GM12878 (cell line): ENCODE data around the gene CRTC1. TPM values are rescaled to one million over a fixed set of nuclear protein-coding genes. Genes with fewer than 3 reads are reported as not detected.

ENCODE experiments used
- ATAC-seq: fragments of 200-7000 bp; cut with Tn5 transposase; 3 replicates; pipeline ENCODE4 v1.9.1; 2020; ENCODE audit warnings: mild to moderate bottlenecking, moderate library complexity
- BruUV-seq: library from RNA; stranded (reverse); fragments of 400-500 nt; replicated peaks from 2 replicates; lab custom pipeline; 2021; lab: Mats Ljungman, UMichigan
- CTCF ChIA-PET: fragments of 300-600 bp; sonication (Branson Sonifier 250); formaldehyde crosslinking; extraction: SDS; loops from one replicate; lab custom pipeline; 2021; ENCODE audit warnings: inconsistent platforms; lab: Yijun Ruan, JAX
- POLR2A ChIA-PET: fragments of 350-600 bp; formaldehyde crosslinking; extraction: SDS; loops from one replicate; lab custom pipeline; 2021; ENCODE audit warnings: inconsistent platforms; lab: Charles Lee
- RAD21 ChIA-PET: fragments of 300-600 bp; sonication (Branson Sonifier 250); formaldehyde crosslinking; loops from one replicate; lab custom pipeline; 2023; ENCODE audit warnings: antibody characterized with exemption; ENCODE audit not compliant: unreplicated experiment; lab: Charles Lee
- SMC1A ChIA-PET: fragments of 300-600 bp; sonication (Branson Sonifier 250); formaldehyde crosslinking; loops from one replicate; lab custom pipeline; 2023; ENCODE audit not compliant: unreplicated experiment, uncharacterized antibody; lab: Charles Lee
- DNase-seq: peaks from one replicate; pipeline ENCODE4 v3.0.0-alpha.2; 2011; ENCODE audit warnings: low read depth, low spot score
- FAIRE-seq: peaks from 3 replicates; lab custom pipeline; 2011; peaks lifted over from hg19 to GRCh38; lab: Jason Lieb, UNC
- H2AFZ ChIP-seq: 2 replicates; pipeline ENCODE4 v1.6.0; 2011; ENCODE audit warnings: low read depth, low read length, control low read depth; ENCODE audit not compliant: control insufficient read depth
- H3K27ac ChIP-seq: 2 replicates; pipeline ENCODE4 v1.5.1; 2011; ENCODE audit warnings: control low read depth; ENCODE audit not compliant: control insufficient read depth, insufficient read depth
- H3K27me3 ChIP-seq, 2 experiments: replicated peaks in 1 of 2; 2 replicates each; pipeline versions ENCODE4 v1.6.0 to v1.6.1; 2011; ENCODE audit warnings: low read length in 1 of 2; ENCODE audit not compliant: control insufficient read depth in 2 of 2, insufficient read depth in 2 of 2
- H3K36me3 ChIP-seq, 2 experiments: 2 replicates each; pipeline ENCODE4 v1.5.1; 2011; ENCODE audit warnings: low read length in 1 of 2; ENCODE audit not compliant: control insufficient read depth in 2 of 2, insufficient read depth in 2 of 2
- H3K4me1 ChIP-seq: 2 replicates; pipeline ENCODE4 v1.6.1; 2011; ENCODE audit warnings: mild to moderate bottlenecking, low read length, moderate library complexity, mixed read lengths; ENCODE audit not compliant: control insufficient read depth, insufficient read depth
- H3K4me2 ChIP-seq: 2 replicates; pipeline ENCODE4 v1.6.0; 2011; ENCODE audit warnings: control low read depth; ENCODE audit not compliant: control insufficient read depth, insufficient read depth
- H3K4me3 ChIP-seq: fragments of 200-600 bp; sonication (generic); 2 replicates; pipeline ENCODE4 v1.5.1; 2016
- H3K79me2 ChIP-seq: 2 replicates; pipeline ENCODE4 v1.6.0; 2011; ENCODE audit warnings: low read length; ENCODE audit not compliant: control insufficient read depth, insufficient read depth
- H3K9ac ChIP-seq: 2 replicates; pipeline ENCODE4 v1.8.0; 2011; ENCODE audit warnings: low read length, control low read depth, mixed read lengths; ENCODE audit not compliant: control insufficient read depth, insufficient read depth
- H3K9me3 ChIP-seq: replicated peaks from 3 replicates; pipeline ENCODE4 v1.5.1; 2011; ENCODE audit warnings: mild to moderate bottlenecking, low read length; ENCODE audit not compliant: control insufficient read depth, insufficient read depth
- H4K20me1 ChIP-seq: 2 replicates; pipeline ENCODE4 v1.6.0; 2011; ENCODE audit not compliant: control insufficient read depth, insufficient read depth
- ATF3 ChIP-seq: IDR thresholded peaks from 2 replicates; pipeline ENCODE4 v1.6.1; 2011; ENCODE audit warnings: low read depth, mild to moderate bottlenecking, low read length, moderate library complexity, borderline replicate concordance; ENCODE audit errors: extremely low read depth
- BRCA1 ChIP-seq: IDR thresholded peaks from 2 replicates; pipeline ENCODE4 v1.6.1; 2011; ENCODE audit warnings: low read depth, low read length, improper control_type of control experiment
- CREM ChIP-seq: IDR thresholded peaks from 2 replicates; pipeline ENCODE4 v1.6.1; 2014; ENCODE audit warnings: antibody characterized with exemption, low read depth
- HCFC1 ChIP-seq: fragments of 150-350 bp; IDR thresholded peaks from 2 replicates; pipeline ENCODE4 v1.6.1; 2014; ENCODE audit warnings: low read length
- MXI1 ChIP-seq: fragments of 150-350 bp; IDR thresholded peaks from 2 replicates; pipeline ENCODE4 v1.6.1; 2011; ENCODE audit warnings: low read depth, mild to moderate bottlenecking, inconsistent platforms, low read length, improper control_type of control experiment
- NBN ChIP-seq: fragments of 450-650 bp; IDR thresholded peaks from 2 replicates; pipeline ENCODE4 v1.6.1; 2016
- NR2C1 ChIP-seq: fragments of 450-650 bp; IDR thresholded peaks from 2 replicates; pipeline ENCODE4 v1.6.1; 2017; ENCODE audit warnings: antibody characterized with exemption, mild to moderate bottlenecking, moderate library complexity
- NR2C2 ChIP-seq: IDR thresholded peaks from 2 replicates; pipeline ENCODE4 v1.6.1; 2011; ENCODE audit warnings: borderline replicate concordance, low read depth; ENCODE audit not compliant: control insufficient read depth, insufficient read length
- NR2F1 ChIP-seq: fragments of 450-650 bp; conservative IDR thresholded peaks from 2 replicates; pipeline ENCODE4 v1.6.1; 2017; ENCODE audit warnings: mild to moderate bottlenecking
- SP1 ChIP-seq: IDR thresholded peaks from one replicate; pipeline ENCODE4 v1.6.1; 2011; ENCODE audit warnings: low read depth, low read length
- SRF ChIP-seq, 2 experiments: IDR thresholded peaks; 2 replicates each; pipeline ENCODE4 v1.6.1; 2011; ENCODE audit warnings: low read depth in 2 of 2, low read length in 2 of 2, mild to moderate bottlenecking in 1 of 2, moderate library complexity in 1 of 2
- TCF12 ChIP-seq: IDR thresholded peaks from 2 replicates; pipeline ENCODE4 v1.6.1; 2011; ENCODE audit warnings: low read depth, mild to moderate bottlenecking, low read length
- ZNF274 ChIP-seq: IDR thresholded peaks from one replicate; pipeline ENCODE4 v1.8.0; 2011; ENCODE audit not compliant: insufficient read length, insufficient read depth
- WGBS: methylation state at CpG from one replicate; pipeline ENCODE4 v1.1.6; 2016; ENCODE audit warnings: low lambda C conversion rate; ENCODE audit not compliant: insufficient replicate concordance, insufficient coverage; ENCODE audit errors: missing lambda C conversion rate; 5-methylcytosine and 5-hydroxymethylcytosine counted together
- in situ Hi-C: fragments of 300-500 bp; cut with MboI; formaldehyde crosslinking; loops from 9 replicates; pipeline ENCODE4 v1.14.3; 2018; ENCODE audit warnings: mixed read lengths
- intact Hi-C: fragments of 100-400 bp; cut with micrococcal nuclease; formaldehyde crosslinking; loops from one replicate; pipeline ENCODE4 v1.14.2; 2022; ENCODE audit not compliant: unreplicated experiment
- polyA plus RNA-seq, 11 experiments: library from polyadenylated mRNA; depleted of rRNA in 4 of 11; unstranded in 6 of 11; stranded (reverse) in 5 of 11; fragments of >200 nt; fragmentation: Nextera tagmentation in 4 of 11; fragmentation: Illumina TruSeq in 1 of 11; extraction: Ambion mirVana in 4 of 11; extraction: Trizol in 1 of 11; gene quantifications; 1 replicate in 1 of 11; 2 replicates in 10 of 11; pipeline versions ENCODE4 v1.2.1 to v1.2.3, GENCODE V29; 2011 to 2016; ENCODE audit warnings: inconsistent platforms in 2 of 11, missing spikeins in 2 of 11, low read depth in 1 of 11
- total RNA-seq, 4 experiments: library from RNA; depleted of rRNA in 3 of 4; stranded (reverse); fragments of >200 nt in 3 of 4; fragmentation: Illumina TruSeq in 1 of 4; extraction: Trizol in 1 of 4; gene quantifications; 2 replicates each; pipeline versions ENCODE4 v1.2.1 to v1.2.3, GENCODE V29; 2013 to 2021

Gene CRTC1
- total and polyA plus RNA-seq, 10 of the 15 experiments (the other 5 are each of a cell fraction or from before 2014, with no cell fraction given): 0.02 to 4.6 (median 1.1) TPM; not detected in 1

GRCh38 chr19:18788529-18789421 is 105.3 kb downstream of the CRTC1 start:
- RAD21 ChIA-PET: no interaction called here
- H2AFZ ChIP-seq: no peak overlapping the region
- H4K20me1 ChIP-seq: no peaks in the 10 kb centered on the region
- WGBS: 43% methylated on average over 64 of the region's 68 CpGs
- TF ChIP-seq HCFC1: no peak
- no peak for TF ChIP-seq NR2F1
- TF ChIP-seq ATF3: no peak
- no peak for TF ChIP-seq ZNF274
- no peak for TF ChIP-seq SRF (IDR thresholded peaks at IDR 0.05; ENCODE audit: low read depth in 2 of 2, low read length in 2 of 2)
- TF ChIP-seq NBN: no peak
- TF ChIP-seq, all 136 proteins: peak for 0
- ATAC-seq (no peak), FAIRE-seq (no peak), DNase-seq (no peak)
- no peak overlapping the region for H3K4me3 ChIP-seq
- SMC1A ChIA-PET: no interaction called here
- intact Hi-C loops: no loop called here
- H3K27me3 ChIP-seq: peaks cover 15 to 20% of the 10 kb centered on the region in 2 experiments
- POLR2A ChIA-PET: no interaction called here
- BruUV-seq: no TSS peak
- no peaks in the 10 kb centered on the region for H3K79me2 ChIP-seq
- in situ Hi-C loops: no loop called here
- H3K4me2 ChIP-seq: no peak overlapping the region
- peaks cover 3% of the 10 kb centered on the region; the same call in 1 of the 2 replicates for H3K4me1 ChIP-seq
- CTCF ChIA-PET: no interaction called here
- H3K27ac ChIP-seq: no peak overlapping the region
- no peaks in the 10 kb centered on the region; the same call in 2 of the 3 replicates for H3K9me3 ChIP-seq
- H3K36me3 ChIP-seq: no peaks in the 10 kb centered on the region
- no peak overlapping the region for H3K9ac ChIP-seq

- Histone ChIP-seq H3K27ac (no peak overlapping the region), H3K79me2 (no peaks in the 10 kb centered on the region), H4K20me1 (no peaks in the 10 kb centered on the region), H3K9me3 (no peaks in the 10 kb centered on the region; the same call in 2 of the 3 replicates), H3K27me3 (peaks cover 15 to 22% of the 10 kb centered on the region in 2 experiments), H2AFZ (no peak overlapping the region), H3K4me2 (no peak overlapping the region), H3K4me3 (no peak overlapping the region), H3K4me1 (peaks cover 3% of the 10 kb centered on the region; the same call in 1 of the 2 replicates), H3K9ac (no peak overlapping the region), H3K36me3 (no peaks in the 10 kb centered on the region)
- ChIA-PET RAD21 (no interaction called here), CTCF (no interaction called here), POLR2A (no interaction called here), SMC1A (no interaction called here)
- BruUV-seq: no TSS peak
- ATAC-seq (no peak), DNase-seq (no peak), FAIRE-seq (no peak)
- 13% methylated on average over 30 of the region's 38 CpGs for WGBS
- TF ChIP-seq TCF12 (no peak), SP1 (no peak), NR2C2 (no peak), MXI1 (no peak), BRCA1 (no peak), CREM (no peak), NR2C1 (no peak)
- intact Hi-C loops: no loop called here
- in situ Hi-C loops: no loop called here
Observed at GRCh38 chr19:18789422-18789869, 106.0 kb downstream of the CRTC1 start.
